ENCODE data around the gene PITHD1.

DNA sequence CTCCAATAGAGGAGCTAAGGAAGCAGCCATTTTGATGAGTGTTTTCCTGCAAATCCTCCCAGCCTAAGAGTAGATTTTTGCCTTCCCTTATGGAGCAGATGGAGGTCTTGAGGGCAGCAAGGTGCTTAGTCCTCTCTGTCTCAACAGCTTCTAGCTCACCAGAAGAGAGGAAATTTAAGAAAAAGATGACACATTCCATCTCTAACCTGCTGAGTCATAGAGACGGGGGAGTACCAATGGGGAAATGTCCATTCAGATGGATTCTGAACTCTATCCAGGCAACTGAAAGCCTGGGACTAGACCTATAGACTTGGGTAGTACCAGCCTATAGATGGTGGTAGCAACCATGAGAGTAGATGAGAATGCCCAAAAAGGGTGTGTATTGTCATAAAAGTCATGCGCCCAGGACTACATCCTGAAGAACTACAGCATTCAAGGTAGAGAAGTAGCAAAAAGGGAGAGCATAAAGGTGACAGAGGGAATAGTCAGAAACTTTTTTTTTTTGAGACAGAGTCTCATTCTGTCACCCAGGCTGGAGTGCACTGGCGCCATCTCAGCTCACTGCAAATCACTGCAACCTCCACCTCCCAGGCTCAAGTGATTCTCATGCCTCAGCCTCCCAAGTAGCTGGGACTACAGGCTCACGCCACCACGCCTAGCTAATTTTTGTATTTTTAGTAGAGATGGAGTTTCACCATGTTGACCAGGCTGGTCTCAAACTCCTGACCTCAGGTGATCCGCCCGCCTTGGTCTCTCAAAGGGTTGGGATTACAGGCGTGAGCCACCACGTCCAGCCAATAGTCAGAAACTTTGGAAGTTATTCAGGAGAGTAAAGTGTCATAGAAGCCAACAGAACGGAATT, 45.6 kb upstream of the PITHD1 start:
- TF ChIP-seq CTCF (IDR thresholded peaks at IDR 0.05) (no peak), SIN3A (IDR thresholded peaks at IDR 0.05; ENCODE audit: borderline replicate concordance, insufficient read depth, low read depth, low read length) (no peak), TCF7L2 (IDR thresholded peaks at IDR 0.05; ENCODE audit: low read depth, low read length) (no peak)
- TF ChIP-seq, protein P1, sequence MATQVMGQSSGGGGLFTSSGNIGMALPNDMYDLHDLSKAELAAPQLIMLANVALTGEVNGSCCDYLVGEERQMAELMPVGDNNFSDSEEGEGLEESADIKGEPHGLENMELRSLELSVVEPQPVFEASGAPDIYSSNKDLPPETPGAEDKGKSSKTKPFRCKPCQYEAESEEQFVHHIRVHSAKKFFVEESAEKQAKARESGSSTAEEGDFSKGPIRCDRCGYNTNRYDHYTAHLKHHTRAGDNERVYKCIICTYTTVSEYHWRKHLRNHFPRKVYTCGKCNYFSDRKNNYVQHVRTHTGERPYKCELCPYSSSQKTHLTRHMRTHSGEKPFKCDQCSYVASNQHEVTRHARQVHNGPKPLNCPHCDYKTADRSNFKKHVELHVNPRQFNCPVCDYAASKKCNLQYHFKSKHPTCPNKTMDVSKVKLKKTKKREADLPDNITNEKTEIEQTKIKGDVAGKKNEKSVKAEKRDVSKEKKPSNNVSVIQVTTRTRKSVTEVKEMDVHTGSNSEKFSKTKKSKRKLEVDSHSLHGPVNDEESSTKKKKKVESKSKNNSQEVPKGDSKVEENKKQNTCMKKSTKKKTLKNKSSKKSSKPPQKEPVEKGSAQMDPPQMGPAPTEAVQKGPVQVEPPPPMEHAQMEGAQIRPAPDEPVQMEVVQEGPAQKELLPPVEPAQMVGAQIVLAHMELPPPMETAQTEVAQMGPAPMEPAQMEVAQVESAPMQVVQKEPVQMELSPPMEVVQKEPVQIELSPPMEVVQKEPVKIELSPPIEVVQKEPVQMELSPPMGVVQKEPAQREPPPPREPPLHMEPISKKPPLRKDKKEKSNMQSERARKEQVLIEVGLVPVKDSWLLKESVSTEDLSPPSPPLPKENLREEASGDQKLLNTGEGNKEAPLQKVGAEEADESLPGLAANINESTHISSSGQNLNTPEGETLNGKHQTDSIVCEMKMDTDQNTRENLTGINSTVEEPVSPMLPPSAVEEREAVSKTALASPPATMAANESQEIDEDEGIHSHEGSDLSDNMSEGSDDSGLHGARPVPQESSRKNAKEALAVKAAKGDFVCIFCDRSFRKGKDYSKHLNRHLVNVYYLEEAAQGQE (IDR thresholded peaks at IDR 0.05; ENCODE audit: insufficient read depth in 1 of 2, low read depth in 2 of 2, low read length in 1 of 2) = no peak
